A549 (cell line): Measurements from ENCODE around the gene TSHR. TPM values are rescaled to one million over a fixed set of nuclear protein-coding genes. Genes with fewer than 3 reads are reported as not detected.

Experiments
- ATAC-seq, 2 experiments: fragments of 200-7000 bp in 1 of 2; fragments of >200 bp in 1 of 2; cut with Nextera tagmentation in 1 of 2; cut with Tn5 transposase in 1 of 2; 3 replicates each; pipeline versions ENCODE4 v1.8.0 to v1.9.1; 2018 to 2020; ENCODE audit warnings: mild to moderate bottlenecking in 1 of 2, moderate library complexity in 1 of 2
- CTCF ChIA-PET: fragments of 300-600 bp; sonication (Branson Sonifier 250); formaldehyde crosslinking; extraction: SDS; loops from one replicate; lab custom pipeline; 2021; ENCODE audit warnings: antibody characterized with exemption, inconsistent platforms; lab: Yijun Ruan, JAX
- POLR2A ChIA-PET: fragments of 350-600 bp; formaldehyde crosslinking; extraction: SDS; loops from one replicate; lab custom pipeline; 2021; ENCODE audit warnings: antibody characterized with exemption, inconsistent platforms; lab: Yijun Ruan, JAX
- DNase-seq, 2 experiments: peaks; one replicate each; pipeline versions ENCODE4 v3.0.0 to v3.0.0-alpha.2; 2011 to 2016; ENCODE audit warnings: low read depth in 1 of 2, low spot score in 1 of 2
- FAIRE-seq: peaks from 2 replicates; lab custom pipeline; 2011; peaks lifted over from hg19 to GRCh38; lab: Jason Lieb, UNC
- H3K27ac ChIP-seq, 2 experiments: fragments of >200 bp; sonication (Bioruptor Twin); formaldehyde crosslinking; 3 replicates each; pipeline ENCODE4 v1.5.1; 2016 to 2017
- H3K4me1 ChIP-seq: fragments of >200 bp; sonication (Bioruptor Twin); formaldehyde crosslinking; 3 replicates; pipeline ENCODE4 v1.6.1; 2016
- H3K4me2 ChIP-seq: fragments of >200 bp; sonication (Bioruptor Twin); formaldehyde crosslinking; 3 replicates; pipeline ENCODE4 v1.6.1; 2016
- H3K4me3 ChIP-seq: fragments of >200 bp; sonication (Bioruptor Twin); formaldehyde crosslinking; 3 replicates; pipeline ENCODE4 v1.5.1; 2016
- H3K9me3 ChIP-seq: fragments of >200 bp; sonication (Bioruptor Twin); formaldehyde crosslinking; 3 replicates; pipeline ENCODE4 v1.6.1; 2016
- BHLHE40 ChIP-seq: IDR thresholded peaks from 2 replicates; pipeline ENCODE4 v1.6.1; 2012; ENCODE audit warnings: low read depth, low read length, inconsistent platforms
- CBX8 ChIP-seq: fragments of 200-600 bp; sonication (generic); IDR thresholded peaks from 2 replicates; pipeline ENCODE4 v1.6.1; 2016
- CEBPB ChIP-seq, 2 experiments: fragments of >200 bp in 1 of 2; sonication (Bioruptor Twin) in 1 of 2; formaldehyde crosslinking in 1 of 2; IDR thresholded peaks; 2 replicates each; pipeline ENCODE4 v1.6.1; 2012 to 2016
- CHD2 ChIP-seq: fragments of 150-350 bp; IDR thresholded peaks from 2 replicates; pipeline ENCODE4 v1.6.1; 2014; ENCODE audit warnings: low read length; ENCODE audit not compliant: partially characterized antibody
- EHMT2 ChIP-seq: fragments of 200-600 bp; sonication (generic); IDR thresholded peaks from 2 replicates; pipeline ENCODE4 v1.6.1; 2016; ENCODE audit warnings: antibody characterized with exemption, low read depth, mild to moderate bottlenecking, moderate library complexity
- ESRRA ChIP-seq: fragments of 150-350 bp; IDR thresholded peaks from 2 replicates; pipeline ENCODE4 v1.6.1; 2014; ENCODE audit warnings: mild to moderate bottlenecking, low read length, borderline replicate concordance
- FOSL2 ChIP-seq, 2 experiments: fragments of 450-650 bp in 1 of 2; fragments of >200 bp in 1 of 2; sonication (Bioruptor Twin) in 1 of 2; formaldehyde crosslinking; IDR thresholded peaks; 2 replicates each; pipeline versions ENCODE4 v1.5.0 to v1.6.1; 2016 to 2020; ENCODE audit warnings: mild to moderate bottlenecking in 1 of 2, moderate library complexity in 1 of 2
- HDAC2 ChIP-seq: fragments of 200-600 bp; sonication (generic); IDR thresholded peaks from 2 replicates; pipeline ENCODE4 v1.6.1; 2016
- HOXA7 ChIP-seq: fragments of 250-450 bp; sonication (Bioruptor Pico); IDR thresholded peaks from 2 replicates; pipeline ENCODE4 v1.5.0; 2020; ENCODE audit warnings: mild to moderate bottlenecking, moderate library complexity
- JUNB ChIP-seq: fragments of >200 bp; sonication (Bioruptor Twin); formaldehyde crosslinking; IDR thresholded peaks from 2 replicates; pipeline ENCODE4 v1.6.1; 2016
- KDM1A ChIP-seq: fragments of 200-600 bp; sonication (generic); IDR thresholded peaks from 2 replicates; pipeline ENCODE4 v1.6.1; 2016; ENCODE audit warnings: low read depth, mild to moderate bottlenecking
- MAFK ChIP-seq: fragments of 450-650 bp; IDR thresholded peaks from 2 replicates; pipeline ENCODE4 v1.6.1; 2014; ENCODE audit not compliant: partially characterized antibody
- MAZ ChIP-seq: fragments of 150-350 bp; IDR thresholded peaks from 2 replicates; pipeline ENCODE4 v1.6.1; 2014; ENCODE audit warnings: antibody characterized with exemption, low read depth, low read length, borderline replicate concordance
- MYC ChIP-seq: IDR thresholded peaks from 2 replicates; pipeline ENCODE4 v1.6.1; 2012; ENCODE audit warnings: mild to moderate bottlenecking, inconsistent platforms, low read length, improper control_type of control experiment, borderline replicate concordance
- PHF8 ChIP-seq: fragments of 200-600 bp; sonication (generic); IDR thresholded peaks from 2 replicates; pipeline ENCODE4 v1.6.1; 2016; ENCODE audit warnings: low read depth, mild to moderate bottlenecking, antibody characterized with exemption, moderate library complexity, borderline replicate concordance
- POLR2A ChIP-seq: IDR thresholded peaks from 2 replicates; pipeline ENCODE4 v1.6.1; 2012; ENCODE audit warnings: mild to moderate bottlenecking, low read length
- POLR2AphosphoS2 ChIP-seq: conservative IDR thresholded peaks from 2 replicates; pipeline ENCODE4 v1.6.1; 2012; ENCODE audit warnings: low read length, improper control_type of control experiment, inconsistent platforms
- RAD21 ChIP-seq, 2 experiments: fragments of >200 bp in 1 of 2; sonication (Bioruptor Twin) in 1 of 2; formaldehyde crosslinking in 1 of 2; IDR thresholded peaks in 1 of 2; conservative IDR thresholded peaks in 1 of 2; 2 replicates in 1 of 2; 3 replicates in 1 of 2; pipeline ENCODE4 v1.6.1; 2012 to 2018; ENCODE audit warnings: inconsistent platforms in 1 of 2
- RARB ChIP-seq: fragments of 250-450 bp; sonication (Bioruptor Pico); IDR thresholded peaks from 2 replicates; pipeline ENCODE4 v1.8.0; 2021; ENCODE audit warnings: mild to moderate bottlenecking, moderate library complexity
- RCOR1 ChIP-seq: fragments of 150-350 bp; IDR thresholded peaks from 2 replicates; pipeline ENCODE4 v1.6.1; 2014; ENCODE audit warnings: antibody characterized with exemption, low read length, low read depth
- SMC3 ChIP-seq: fragments of >200 bp; sonication (Bioruptor Twin); formaldehyde crosslinking; IDR thresholded peaks from 3 replicates; pipeline ENCODE4 v1.6.1; 2018; ENCODE audit warnings: inconsistent platforms
- TFCP2L1 ChIP-seq: fragments of 250-450 bp; sonication (Bioruptor Pico); IDR thresholded peaks from 2 replicates; pipeline ENCODE4 v1.5.0; 2021; ENCODE audit warnings: mild to moderate bottlenecking
- TP53 ChIP-seq: fragments of 250-450 bp; sonication (Bioruptor Pico); IDR thresholded peaks from 2 replicates; pipeline ENCODE4 v1.5.0; 2021; ENCODE audit warnings: mild to moderate bottlenecking, moderate library complexity
- ZFP36 ChIP-seq: fragments of 450-650 bp; IDR thresholded peaks from 2 replicates; pipeline ENCODE4 v1.6.1; 2014; ENCODE audit warnings: borderline replicate concordance; ENCODE audit not compliant: partially characterized antibody
- WGBS: methylation state at CpG from one replicate; pipeline ENCODE4 v1.1.6; 2017; ENCODE audit errors: missing lambda C conversion rate; 5-methylcytosine and 5-hydroxymethylcytosine counted together
- polyA plus RNA-seq, 4 experiments: library from polyadenylated mRNA; depleted of rRNA in 3 of 4; stranded (reverse); fragments of >200 nt; fragmentation: RNase III in 1 of 4; extraction: RNeasy Plus Mini Kit Qiagen cat#74134 plus additional on column Dnase treatment in 1 of 4; gene quantifications; 2 replicates in 3 of 4; 3 replicates in 1 of 4; pipeline ENCODE4 v1.2.3, GENCODE V29; 2011 to 2017
- TF ChIP-seq, protein P1 (sequence below): fragments of >200 bp; sonication (Bioruptor Twin); formaldehyde crosslinking; IDR thresholded peaks from 2 replicates; pipeline ENCODE4 v1.6.1; 2016
- TF ChIP-seq, protein P2 (sequence below): IDR thresholded peaks from 2 replicates; pipeline ENCODE4 v1.6.1; 2012; ENCODE audit warnings: low read depth, borderline replicate concordance
- TF ChIP-seq, protein P3 (sequence below): IDR thresholded peaks from 2 replicates; pipeline ENCODE4 v1.6.1; 2012
- TF ChIP-seq, protein P4 (sequence below): IDR thresholded peaks from 2 replicates; pipeline ENCODE4 v1.6.1; 2012
- TF ChIP-seq, protein P5 (sequence below): fragments of >200 bp; sonication (Bioruptor Twin); formaldehyde crosslinking; IDR thresholded peaks from 3 replicates; pipeline ENCODE4 v1.6.1; 2016
- TF ChIP-seq, protein P6 (sequence below): fragments of >200 bp; sonication (Bioruptor Twin); formaldehyde crosslinking; IDR thresholded peaks from 3 replicates; pipeline ENCODE4 v1.5.1; 2016

TSHR gene
- polyA plus RNA-seq, 2 of the 4 experiments (the other 2 are of a cell fraction): not detected

DNA sequence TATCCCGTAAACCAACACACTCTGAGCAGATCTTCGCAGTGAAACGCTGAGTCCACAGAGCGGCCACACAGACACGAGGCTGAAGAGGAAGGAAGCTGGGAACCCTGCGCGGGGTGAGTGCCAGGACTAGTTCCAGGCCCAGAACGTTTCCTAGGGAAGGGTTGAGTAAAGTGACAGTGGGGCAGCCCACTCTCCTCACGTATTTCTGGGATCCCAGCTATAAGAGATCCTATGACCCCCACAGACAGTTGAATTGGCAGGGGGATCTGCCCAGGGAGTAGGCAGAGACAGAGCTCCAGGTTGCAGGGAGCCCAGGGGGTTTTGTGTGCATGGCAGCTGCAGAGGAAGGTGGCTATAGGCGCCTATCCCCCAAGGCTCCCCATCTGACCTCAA is 214.3 kb downstream of the TSHR start:
- TF ChIP-seq KDM1A (no peak), MYC (no peak), SMC3 (no peak), CEBPB (IDR thresholded peaks at IDR 0.05) (no peak), PHF8 (no peak), TP53 (CRISPR knock-in tag) (no peak), RARB (CRISPR knock-in tag) (no peak), CBX8 (no peak), POLR2AphosphoS2 (no peak), HDAC2 (no peak), MAZ (no peak), BHLHE40 (no peak), FOSL2 (IDR thresholded peaks at IDR 0.05) (no peak), FOSL2 (CRISPR knock-in tag; IDR thresholded peaks at IDR 0.05) (no peak), ESRRA (no peak), HOXA7 (CRISPR knock-in tag) (no peak), TFCP2L1 (no peak)
- TF ChIP-seq, protein P1, sequence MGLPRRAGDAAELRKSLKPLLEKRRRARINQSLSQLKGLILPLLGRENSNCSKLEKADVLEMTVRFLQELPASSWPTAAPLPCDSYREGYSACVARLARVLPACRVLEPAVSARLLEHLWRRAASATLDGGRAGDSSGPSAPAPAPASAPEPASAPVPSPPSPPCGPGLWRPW: no peak
- TF ChIP-seq, protein P2, sequence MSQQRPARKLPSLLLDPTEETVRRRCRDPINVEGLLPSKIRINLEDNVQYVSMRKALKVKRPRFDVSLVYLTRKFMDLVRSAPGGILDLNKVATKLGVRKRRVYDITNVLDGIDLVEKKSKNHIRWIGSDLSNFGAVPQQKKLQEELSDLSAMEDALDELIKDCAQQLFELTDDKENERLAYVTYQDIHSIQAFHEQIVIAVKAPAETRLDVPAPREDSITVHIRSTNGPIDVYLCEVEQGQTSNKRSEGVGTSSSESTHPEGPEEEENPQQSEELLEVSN: no peak
- TF ChIP-seq, all 56 proteins: peak for 0
- 46% methylated on average over 10 of the region's 10 CpGs for WGBS
- FAIRE-seq (no peak), DNase-seq (no peak), ATAC-seq (peak; percentile 51)
- peak overlapping the region; percentile 82 to 92 for H3K27ac ChIP-seq
- POLR2A ChIA-PET: interaction anchor here (0.6 to 2.1 kb wide), 8 partner anchors 10 to 182 kb away, joined by 3 to 19 read pairs (median 5); partner anchors contain the start of gene GTF2A1
- peak overlapping the region; percentile 62 for H3K4me3 ChIP-seq
- H3K4me2 ChIP-seq: peak overlapping the region; percentile 86
- 0 out of 3 replicates have a peak, but pooled peaks cover 2% of the 10 kb centered on the region for H3K4me1 ChIP-seq
- CTCF ChIA-PET: interaction anchor here (0.6 to 2.8 kb wide), 16 partner anchors 8 to 295 kb away, joined by 3 to 14 read pairs (median 4); no protein-coding TSS in a partner anchor
- no peaks in the 10 kb centered on the region for H3K9me3 ChIP-seq

DNA sequence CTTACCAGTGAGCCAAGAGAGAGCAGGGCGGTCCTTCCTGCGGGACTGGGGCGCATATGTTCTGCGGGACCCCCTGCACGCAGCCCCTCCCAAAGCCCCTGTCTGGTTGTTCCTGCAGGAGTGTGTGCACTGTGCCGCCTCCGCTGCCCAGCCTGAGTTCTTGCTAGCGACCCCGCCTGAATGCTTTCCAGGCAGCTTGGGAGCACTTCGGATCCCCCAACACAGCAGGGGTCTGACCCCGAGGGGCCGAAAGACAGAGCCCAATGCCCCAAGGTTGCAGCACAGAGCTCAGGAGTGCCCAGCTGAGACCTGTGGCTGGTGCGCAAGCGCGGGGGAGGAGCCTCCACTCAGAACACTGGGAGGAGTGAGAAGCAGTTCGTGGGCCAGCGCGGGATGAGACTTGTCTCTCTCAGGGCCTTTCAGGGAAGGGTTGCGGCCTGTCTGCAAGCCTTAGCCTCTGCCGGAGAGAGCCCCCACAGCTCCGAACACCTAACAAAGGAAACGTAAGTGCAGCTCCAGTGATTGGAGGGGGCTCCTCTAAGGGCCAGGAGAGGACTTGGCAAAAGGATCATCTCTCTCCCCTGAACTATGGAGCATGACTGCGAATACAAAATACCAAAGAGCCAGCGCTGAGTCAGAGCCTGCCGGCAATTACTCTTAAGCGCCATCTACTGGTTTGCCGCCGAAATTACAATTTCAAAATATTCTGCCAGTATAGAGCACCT is 214.8 kb downstream of the TSHR start:
- Histone ChIP-seq H3K4me2 (peak overlapping the region; percentile 86), H3K4me3 (peak overlapping the region; percentile 62), H3K27ac (peak overlapping the region; percentile 82 to 92), H3K9me3 (no peaks in the 10 kb centered on the region), H3K4me1 (0 out of 3 replicates have a peak, but pooled peaks cover 2% of the 10 kb centered on the region)
- peak; percentile 89 to 91 for DNase-seq
- ChIA-PET POLR2A (interaction anchor here (0.6 to 2.1 kb wide), 8 partner anchors 9 to 183 kb away, joined by 3 to 19 read pairs (median 5); partner anchors contain the start of gene GTF2A1), CTCF (interaction anchor here (0.6 to 2.8 kb wide), 19 partner anchors 9 to 294 kb away, joined by 3 to 14 read pairs (median 4); no protein-coding TSS in a partner anchor)
- peak; percentile 100 for ATAC-seq
- FAIRE-seq: no peak
- under 1% methylated on average over 21 of the region's 28 CpGs for WGBS
- no peak for TF ChIP-seq TP53 (CRISPR knock-in tag)
- TF ChIP-seq CHD2: no peak
- no peak for TF ChIP-seq EHMT2
- TF ChIP-seq MAFK: peak; percentile 61
- TF ChIP-seq, protein P3, sequence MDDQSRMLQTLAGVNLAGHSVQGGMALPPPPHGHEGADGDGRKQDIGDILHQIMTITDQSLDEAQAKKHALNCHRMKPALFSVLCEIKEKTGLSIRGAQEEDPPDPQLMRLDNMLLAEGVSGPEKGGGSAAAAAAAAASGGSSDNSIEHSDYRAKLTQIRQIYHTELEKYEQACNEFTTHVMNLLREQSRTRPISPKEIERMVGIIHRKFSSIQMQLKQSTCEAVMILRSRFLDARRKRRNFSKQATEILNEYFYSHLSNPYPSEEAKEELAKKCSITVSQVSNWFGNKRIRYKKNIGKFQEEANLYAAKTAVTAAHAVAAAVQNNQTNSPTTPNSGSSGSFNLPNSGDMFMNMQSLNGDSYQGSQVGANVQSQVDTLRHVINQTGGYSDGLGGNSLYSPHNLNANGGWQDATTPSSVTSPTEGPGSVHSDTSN: no peak
- peak; percentile 34; the same call in 1 of the 2 replicates for TF ChIP-seq JUNB
- TF ChIP-seq RAD21 (conservative IDR thresholded peaks at IDR 0.05 in 1 of 2, IDR thresholded peaks at IDR 0.05 in 1 of 2): peak; percentile 67 to 72
- TF ChIP-seq, protein P1: no peak
- no peak for TF ChIP-seq HOXA7 (CRISPR knock-in tag)
- TF ChIP-seq POLR2AphosphoS2: no peak
- peak; percentile 90 for TF ChIP-seq PHF8
- TF ChIP-seq RCOR1: no peak
- TF ChIP-seq, protein P4, sequence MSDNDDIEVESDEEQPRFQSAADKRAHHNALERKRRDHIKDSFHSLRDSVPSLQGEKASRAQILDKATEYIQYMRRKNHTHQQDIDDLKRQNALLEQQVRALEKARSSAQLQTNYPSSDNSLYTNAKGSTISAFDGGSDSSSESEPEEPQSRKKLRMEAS: peak; percentile 65
- TF ChIP-seq KDM1A: no peak
- no peak for TF ChIP-seq TFCP2L1
- TF ChIP-seq, protein P5, sequence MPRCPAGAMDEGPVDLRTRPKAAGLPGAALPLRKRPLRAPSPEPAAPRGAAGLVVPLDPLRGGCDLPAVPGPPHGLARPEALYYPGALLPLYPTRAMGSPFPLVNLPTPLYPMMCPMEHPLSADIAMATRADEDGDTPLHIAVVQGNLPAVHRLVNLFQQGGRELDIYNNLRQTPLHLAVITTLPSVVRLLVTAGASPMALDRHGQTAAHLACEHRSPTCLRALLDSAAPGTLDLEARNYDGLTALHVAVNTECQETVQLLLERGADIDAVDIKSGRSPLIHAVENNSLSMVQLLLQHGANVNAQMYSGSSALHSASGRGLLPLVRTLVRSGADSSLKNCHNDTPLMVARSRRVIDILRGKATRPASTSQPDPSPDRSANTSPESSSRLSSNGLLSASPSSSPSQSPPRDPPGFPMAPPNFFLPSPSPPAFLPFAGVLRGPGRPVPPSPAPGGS: peak; percentile 90
- TF ChIP-seq, protein P6, sequence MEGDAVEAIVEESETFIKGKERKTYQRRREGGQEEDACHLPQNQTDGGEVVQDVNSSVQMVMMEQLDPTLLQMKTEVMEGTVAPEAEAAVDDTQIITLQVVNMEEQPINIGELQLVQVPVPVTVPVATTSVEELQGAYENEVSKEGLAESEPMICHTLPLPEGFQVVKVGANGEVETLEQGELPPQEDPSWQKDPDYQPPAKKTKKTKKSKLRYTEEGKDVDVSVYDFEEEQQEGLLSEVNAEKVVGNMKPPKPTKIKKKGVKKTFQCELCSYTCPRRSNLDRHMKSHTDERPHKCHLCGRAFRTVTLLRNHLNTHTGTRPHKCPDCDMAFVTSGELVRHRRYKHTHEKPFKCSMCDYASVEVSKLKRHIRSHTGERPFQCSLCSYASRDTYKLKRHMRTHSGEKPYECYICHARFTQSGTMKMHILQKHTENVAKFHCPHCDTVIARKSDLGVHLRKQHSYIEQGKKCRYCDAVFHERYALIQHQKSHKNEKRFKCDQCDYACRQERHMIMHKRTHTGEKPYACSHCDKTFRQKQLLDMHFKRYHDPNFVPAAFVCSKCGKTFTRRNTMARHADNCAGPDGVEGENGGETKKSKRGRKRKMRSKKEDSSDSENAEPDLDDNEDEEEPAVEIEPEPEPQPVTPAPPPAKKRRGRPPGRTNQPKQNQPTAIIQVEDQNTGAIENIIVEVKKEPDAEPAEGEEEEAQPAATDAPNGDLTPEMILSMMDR: peak; percentile 89
- no peak for TF ChIP-seq ZFP36
- peak; percentile 94 for TF ChIP-seq POLR2A
- TF ChIP-seq RARB (CRISPR knock-in tag): no peak
